ENCODE results near the gene IFI6. TPM values are rescaled to one million over a fixed set of nuclear protein-coding genes. Genes with fewer than 3 reads are reported as not detected.

Gene IFI6
- total and polyA plus RNA-seq, 2 of the 13 experiments (the other 11 are each of a cell fraction or from before 2014, with no cell fraction given): 12.9 to 13.2 TPM

DNA sequence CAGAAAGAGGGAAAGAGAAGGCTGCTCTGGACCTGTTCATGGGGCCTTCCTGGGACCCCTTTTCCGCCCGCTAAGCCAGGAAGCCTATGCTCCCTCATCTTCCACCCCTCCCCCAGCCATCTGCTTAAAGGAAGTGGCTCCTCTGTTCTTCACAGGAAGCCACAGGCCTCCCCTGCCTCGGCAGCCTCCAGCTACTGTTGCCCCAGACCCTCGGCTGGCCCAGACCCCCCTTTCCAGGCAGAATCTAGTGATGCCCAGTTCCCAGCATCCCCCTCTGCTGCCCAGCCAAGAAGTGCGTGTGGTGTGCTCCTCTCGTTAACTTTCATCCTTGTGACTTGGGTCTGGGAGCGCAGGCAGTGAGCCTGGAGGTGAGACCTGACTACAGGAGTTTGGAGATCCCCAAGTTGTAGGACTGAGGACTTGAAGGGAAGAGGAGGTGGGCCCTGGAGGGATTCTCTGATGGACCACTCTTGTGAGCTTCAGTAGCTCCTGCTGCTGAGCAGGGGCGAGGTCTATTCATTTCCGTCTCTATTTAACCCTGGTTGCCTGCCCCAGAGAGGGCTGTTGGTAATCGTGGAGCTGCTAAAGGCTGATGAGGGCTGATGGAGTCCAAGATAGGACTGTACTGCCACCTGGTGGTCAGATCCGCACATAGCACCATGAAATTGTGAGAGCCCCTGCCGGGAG is 9.1 kb downstream of the IFI6 start (continued):
- TF ChIP-seq, protein P1, sequence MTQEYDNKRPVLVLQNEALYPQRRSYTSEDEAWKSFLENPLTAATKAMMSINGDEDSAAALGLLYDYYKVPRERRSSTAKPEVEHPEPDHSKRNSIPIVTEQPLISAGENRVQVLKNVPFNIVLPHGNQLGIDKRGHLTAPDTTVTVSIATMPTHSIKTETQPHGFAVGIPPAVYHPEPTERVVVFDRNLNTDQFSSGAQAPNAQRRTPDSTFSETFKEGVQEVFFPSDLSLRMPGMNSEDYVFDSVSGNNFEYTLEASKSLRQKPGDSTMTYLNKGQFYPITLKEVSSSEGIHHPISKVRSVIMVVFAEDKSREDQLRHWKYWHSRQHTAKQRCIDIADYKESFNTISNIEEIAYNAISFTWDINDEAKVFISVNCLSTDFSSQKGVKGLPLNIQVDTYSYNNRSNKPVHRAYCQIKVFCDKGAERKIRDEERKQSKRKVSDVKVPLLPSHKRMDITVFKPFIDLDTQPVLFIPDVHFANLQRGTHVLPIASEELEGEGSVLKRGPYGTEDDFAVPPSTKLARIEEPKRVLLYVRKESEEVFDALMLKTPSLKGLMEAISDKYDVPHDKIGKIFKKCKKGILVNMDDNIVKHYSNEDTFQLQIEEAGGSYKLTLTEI (CRISPR knock-in tag; conservative IDR thresholded peaks at IDR 0.05): no peak
- TF ChIP-seq PLRG1 (conservative IDR thresholded peaks at IDR 0.05): no peak
- TF ChIP-seq NFIB (CRISPR knock-in tag; IDR thresholded peaks at IDR 0.05; ENCODE audit: borderline replicate concordance): no peak
- TF ChIP-seq NONO (IDR thresholded peaks at IDR 0.05): no peak
- no peak for TF ChIP-seq NONO (CRISPR knock-in tag; conservative IDR thresholded peaks at IDR 0.05)
- TF ChIP-seq SAP130 (CRISPR knock-in tag; IDR thresholded peaks at IDR 0.05; ENCODE audit: low read depth): peak; percentile 34; the same call in 1 of the 2 replicates
- no peak for TF ChIP-seq NFYB (CRISPR knock-in tag; IDR thresholded peaks at IDR 0.05)
- 0 out of 2 replicates have a peak, but pooled peaks have one; percentile 35 for TF ChIP-seq ZMAT3 (CRISPR knock-in tag; conservative IDR thresholded peaks at IDR 0.05)
- peak; percentile 95 for TF ChIP-seq SMC3 (IDR thresholded peaks at IDR 0.05; ENCODE audit: low read length)
- no peak for TF ChIP-seq RFXANK (CRISPR knock-in tag; IDR thresholded peaks at IDR 0.05)
- no peak for TF ChIP-seq RNF2 (conservative IDR thresholded peaks at IDR 0.05; ENCODE audit: low read depth)
- no peak for TF ChIP-seq RBM22 (optimal IDR thresholded peaks at IDR 0.05; ENCODE audit: low read length)
- no peak for TF ChIP-seq SP1 (IDR thresholded peaks at IDR 0.05)
- no peak for TF ChIP-seq SP1 (CRISPR knock-in tag; IDR thresholded peaks at IDR 0.05)
- TF ChIP-seq GLI4 (CRISPR knock-in tag; IDR thresholded peaks at IDR 0.05; ENCODE audit: borderline replicate concordance): 0 out of 2 replicates have a peak, but pooled peaks have one; percentile 76
- no peak for TF ChIP-seq DMAP1 (CRISPR knock-in tag; IDR thresholded peaks at IDR 0.05)
- TF ChIP-seq TRIM24 (CRISPR knock-in tag; IDR thresholded peaks at IDR 0.05): no peak
- TF ChIP-seq ZFX (CRISPR knock-in tag; IDR thresholded peaks at IDR 0.05; ENCODE audit: low read depth): peak; percentile 60; the same call in 1 of the 2 replicates
- TF ChIP-seq CSRNP2 (CRISPR knock-in tag; conservative IDR thresholded peaks at IDR 0.05; ENCODE audit: low read depth): no peak
- 0 out of 2 replicates have a peak, but pooled peaks have one; percentile 49 for TF ChIP-seq HBP1 (CRISPR knock-in tag; IDR thresholded peaks at IDR 0.05; ENCODE audit: low read depth)
- no peak for TF ChIP-seq ZNF746 (CRISPR knock-in tag; IDR thresholded peaks at IDR 0.05)
- TF ChIP-seq, protein P2, sequence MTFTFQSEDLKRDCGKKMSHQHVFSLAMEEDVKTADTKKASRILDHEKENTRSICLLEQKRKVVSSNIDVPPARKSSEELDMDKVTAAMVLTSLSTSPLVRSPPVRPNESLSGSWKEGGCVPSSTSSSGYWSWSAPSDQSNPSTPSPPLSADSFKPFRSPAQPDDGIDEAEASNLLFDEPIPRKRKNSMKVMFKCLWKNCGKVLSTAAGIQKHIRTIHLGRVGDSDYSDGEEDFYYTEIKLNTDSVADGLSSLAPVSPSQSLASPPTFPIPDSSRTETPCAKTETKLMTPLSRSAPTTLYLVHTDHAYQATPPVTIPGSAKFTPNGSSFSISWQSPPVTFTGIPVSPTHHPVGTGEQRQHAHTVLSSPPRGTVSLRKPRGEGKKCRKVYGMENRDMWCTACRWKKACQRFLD (CRISPR knock-in tag; IDR thresholded peaks at IDR 0.05; ENCODE audit: borderline replicate concordance): no peak
- no peak for TF ChIP-seq ZNF441 (CRISPR knock-in tag; IDR thresholded peaks at IDR 0.05; ENCODE audit: borderline replicate concordance)
- no peak for TF ChIP-seq KLF6 (CRISPR knock-in tag; IDR thresholded peaks at IDR 0.05)
- TF ChIP-seq ZNF232 (CRISPR knock-in tag; IDR thresholded peaks at IDR 0.05; ENCODE audit: borderline replicate concordance): peak; percentile 98
- TF ChIP-seq ZNF652 (CRISPR knock-in tag; IDR thresholded peaks at IDR 0.05; ENCODE audit: borderline replicate concordance, low read depth): peak; percentile 81; the same call in 1 of the 2 replicates
- TF ChIP-seq GATAD2A (CRISPR knock-in tag; IDR thresholded peaks at IDR 0.05): 0 out of 2 replicates have a peak, but pooled peaks have one; percentile 0
- TF ChIP-seq ETV5 (CRISPR knock-in tag; IDR thresholded peaks at IDR 0.05; ENCODE audit: borderline replicate concordance): 0 out of 2 replicates have a peak, but pooled peaks have one; percentile 10
